Choroid plexus epithelial cell (primary cell): Measurements from ENCODE around the gene OR2J1.

Experiments used
- DNase-seq: peaks from one replicate; pipeline ENCODE4 v3.0.0-alpha.2; 2010; ENCODE audit warnings: low read depth
- H3K4me3 ChIP-seq: 2 replicates; pipeline ENCODE4 v1.5.1; 2011; ENCODE audit warnings: low read depth, mild to moderate bottlenecking, control low read depth, low read length, moderate library complexity
- TF ChIP-seq, protein P1 (sequence below): conservative IDR thresholded peaks from 2 replicates; pipeline ENCODE4 v1.5.1; 2011; ENCODE audit warnings: low read depth, mild to moderate bottlenecking, control low read depth, inconsistent platforms, low read length, moderate library complexity

The OR2J1 gene

GRCh38 chr6:29099190-29099589 is at the start of gene OR2J1:
TSS of gene OR2J1 (plus strand) at chr6:29099490. CDS start at chr6:29100943, 1,453 bp downstream.
- no peak within 1 kb of the TSS for H3K4me3 ChIP-seq
- TF ChIP-seq, protein P1, sequence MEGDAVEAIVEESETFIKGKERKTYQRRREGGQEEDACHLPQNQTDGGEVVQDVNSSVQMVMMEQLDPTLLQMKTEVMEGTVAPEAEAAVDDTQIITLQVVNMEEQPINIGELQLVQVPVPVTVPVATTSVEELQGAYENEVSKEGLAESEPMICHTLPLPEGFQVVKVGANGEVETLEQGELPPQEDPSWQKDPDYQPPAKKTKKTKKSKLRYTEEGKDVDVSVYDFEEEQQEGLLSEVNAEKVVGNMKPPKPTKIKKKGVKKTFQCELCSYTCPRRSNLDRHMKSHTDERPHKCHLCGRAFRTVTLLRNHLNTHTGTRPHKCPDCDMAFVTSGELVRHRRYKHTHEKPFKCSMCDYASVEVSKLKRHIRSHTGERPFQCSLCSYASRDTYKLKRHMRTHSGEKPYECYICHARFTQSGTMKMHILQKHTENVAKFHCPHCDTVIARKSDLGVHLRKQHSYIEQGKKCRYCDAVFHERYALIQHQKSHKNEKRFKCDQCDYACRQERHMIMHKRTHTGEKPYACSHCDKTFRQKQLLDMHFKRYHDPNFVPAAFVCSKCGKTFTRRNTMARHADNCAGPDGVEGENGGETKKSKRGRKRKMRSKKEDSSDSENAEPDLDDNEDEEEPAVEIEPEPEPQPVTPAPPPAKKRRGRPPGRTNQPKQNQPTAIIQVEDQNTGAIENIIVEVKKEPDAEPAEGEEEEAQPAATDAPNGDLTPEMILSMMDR = no peak
- DNase-seq = no peak

GRCh38 chr6:29051680-29052079 is 47.6 kb upstream of the OR2J1 start:
- TF ChIP-seq, protein P1 = no peak
- H3K4me3 ChIP-seq = no peak overlapping the region
- no peak for DNase-seq

DNA sequence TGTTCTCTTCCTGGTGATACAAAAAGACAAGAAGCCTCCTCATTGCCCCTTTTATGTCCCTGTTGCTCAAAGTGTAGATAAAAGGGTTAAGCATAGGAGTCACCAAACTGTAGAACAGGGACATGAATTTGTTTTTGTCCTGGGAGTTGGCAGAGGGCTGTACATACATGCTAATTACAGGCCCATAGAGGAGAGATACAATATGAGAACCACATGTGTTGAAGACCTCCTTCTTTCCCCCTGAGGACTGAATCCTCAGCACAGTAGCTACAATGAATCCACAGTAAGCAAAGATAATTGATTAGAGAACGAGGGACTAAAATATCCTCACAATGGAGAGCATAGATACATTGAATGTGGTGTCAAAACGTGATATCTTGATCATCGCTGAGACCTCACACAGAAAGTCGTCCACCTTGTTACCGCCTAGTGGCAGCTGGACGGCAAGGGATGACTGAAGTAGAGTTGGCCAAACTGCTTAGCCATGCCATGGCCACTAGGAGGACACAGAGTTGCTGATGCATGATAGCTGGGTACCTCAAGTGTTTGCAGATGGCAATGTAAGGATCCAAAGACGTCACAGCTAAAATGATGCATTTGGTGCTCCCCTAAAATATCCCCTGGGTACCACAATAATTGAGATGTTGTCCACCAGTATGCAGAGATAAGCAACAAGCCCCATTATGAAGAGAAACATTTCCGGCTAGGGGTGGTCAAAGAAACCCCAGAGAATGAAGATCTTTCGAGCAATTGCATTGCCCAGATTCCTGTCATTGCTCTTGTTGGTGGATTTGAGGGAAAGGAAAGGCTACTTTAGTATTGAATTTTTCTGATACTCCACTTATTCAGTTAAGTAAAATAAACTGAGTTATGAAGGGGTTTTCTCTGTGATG is 27.2 kb upstream of the OR2J1 start:
- TF ChIP-seq, protein P1 = peak; percentile 78
- DNase-seq = peak; percentile 58
- no peak overlapping the region for H3K4me3 ChIP-seq

- no peak for DNase-seq
- TF ChIP-seq, protein P1 = no peak
Measured at GRCh38 chr6:29079203-29079602, 20.1 kb upstream of the OR2J1 start.

DNA sequence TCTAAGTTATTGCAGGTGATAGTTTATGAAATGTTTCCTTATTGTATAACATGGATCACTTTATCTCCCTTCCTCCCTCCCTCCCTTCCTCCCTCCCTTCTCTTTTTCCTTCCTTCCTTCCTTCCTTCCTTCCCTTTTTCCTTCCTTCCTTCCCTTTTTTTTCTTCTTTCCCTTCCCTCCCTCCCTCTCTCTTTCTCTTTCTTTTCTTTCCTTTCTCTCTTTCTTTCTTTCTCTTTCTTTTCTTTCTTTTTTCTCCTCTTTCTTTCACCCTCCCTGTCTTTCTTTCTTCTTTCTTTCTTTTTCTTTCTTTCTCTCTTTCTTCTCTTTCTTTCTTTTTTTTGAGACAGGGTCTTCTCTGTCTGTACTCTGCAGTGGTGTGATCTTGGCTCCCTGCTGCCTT is 18.0 kb upstream of the OR2J1 start:
- no peak overlapping the region for H3K4me3 ChIP-seq
- no peak for DNase-seq
- TF ChIP-seq, protein P1 = no peak

More at GRCh38 chr6:29079203-29079602, 20.1 kb upstream of the OR2J1 start:
- H3K4me3 ChIP-seq = no peak overlapping the region

- TF ChIP-seq, protein P1 = no peak
- no peak overlapping the region for H3K4me3 ChIP-seq
- DNase-seq = no peak
Measured at GRCh38 chr6:29082457-29082856, 16.8 kb upstream of the OR2J1 start.

DNA sequence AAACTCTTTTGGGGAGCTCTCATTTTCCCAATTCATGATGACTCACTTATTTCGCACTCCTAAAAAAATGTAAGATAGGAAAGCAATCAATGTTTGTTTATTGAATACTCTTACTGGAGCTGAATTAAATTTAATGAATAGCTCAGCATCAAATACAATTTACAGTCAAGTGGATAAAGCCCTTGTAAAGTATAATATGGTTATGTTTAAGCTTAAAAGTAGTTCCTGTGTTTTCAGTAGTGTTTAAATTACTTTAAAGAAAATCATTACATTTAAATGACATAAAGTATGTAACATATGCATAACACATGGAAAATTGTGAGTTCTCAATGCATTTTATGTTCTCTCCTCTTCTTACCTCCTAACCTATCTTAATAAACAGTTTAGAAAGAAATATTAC is 12.1 kb upstream of the OR2J1 start, which contains the start of gene OR2B3:
OR2B3 (minus strand) TSS at position 101 of the 400 bp plus-strand sequence; CDS start at position 36, 65 bp downstream.
- TF ChIP-seq, protein P1 = no peak
- DNase-seq = no peak
- H3K4me3 ChIP-seq = no peak within 1 kb of the TSS
